ENCODE results near the gene TSPAN9. TPM values are rescaled to one million over a fixed set of nuclear protein-coding genes. Genes with fewer than 3 reads are reported as not detected.

TSPAN9 gene
- total RNA-seq, 2 donors from 2014 or later: 14.0 to 18.5 TPM

DNA sequence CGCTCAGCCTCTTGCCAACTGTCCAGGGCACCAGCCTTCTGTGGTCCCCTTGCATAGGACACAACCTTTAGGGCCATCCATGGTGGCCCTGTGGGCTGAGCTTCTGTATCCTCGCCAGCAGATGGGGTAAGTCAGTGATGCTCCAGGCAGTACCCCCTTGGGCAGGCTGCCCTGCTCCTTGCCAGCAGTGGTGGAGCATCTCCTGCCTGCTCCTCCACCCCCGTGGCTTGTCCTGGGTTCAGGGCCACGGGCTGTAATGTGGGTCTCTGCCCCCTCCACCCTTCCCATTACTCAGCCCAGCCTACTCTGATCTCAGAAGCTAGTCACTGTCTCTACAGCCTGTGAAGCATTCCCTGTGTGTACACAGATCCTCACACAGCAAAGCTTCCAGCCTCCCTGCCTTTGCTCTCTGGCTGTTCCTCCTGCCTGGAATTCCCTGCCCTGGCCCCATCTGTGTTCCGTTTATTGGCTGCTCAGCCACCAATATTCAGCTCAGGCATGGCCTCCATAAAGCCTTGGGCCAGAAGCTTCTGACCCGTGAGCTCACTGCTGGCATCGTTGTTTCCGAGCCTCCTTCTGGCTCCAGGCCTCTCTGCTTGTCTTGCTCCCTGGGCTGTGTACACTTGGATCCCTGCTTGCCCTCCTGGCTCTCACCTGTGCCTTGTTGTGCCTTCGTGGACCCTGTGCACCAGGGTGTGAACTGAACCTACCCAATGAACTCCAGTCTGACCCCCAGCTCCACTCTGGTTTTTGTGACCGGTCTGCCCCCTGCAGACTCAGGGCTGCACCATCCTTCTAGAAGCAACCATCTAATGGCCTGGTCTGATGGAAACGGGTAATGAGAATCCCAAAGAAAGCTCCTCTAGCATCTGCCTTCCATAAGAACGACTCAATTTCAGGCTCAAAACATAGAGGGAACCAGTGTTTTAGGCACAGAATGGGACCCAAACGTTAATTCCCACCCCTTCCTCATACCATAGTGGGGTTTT is 236.8 kb downstream of the TSPAN9 start:
- 75 to 76% methylated on average over 12 of the region's 13 CpGs for WGBS, 2 donors
- H3K9me3 ChIP-seq: no peaks in the 10 kb centered on the region
- ATAC-seq: no peak
- peaks cover 42% of the 10 kb centered on the region for H3K4me1 ChIP-seq
- TF ChIP-seq POLR2A (IDR thresholded peaks at IDR 0.05): no peak
- TF ChIP-seq, protein P1, sequence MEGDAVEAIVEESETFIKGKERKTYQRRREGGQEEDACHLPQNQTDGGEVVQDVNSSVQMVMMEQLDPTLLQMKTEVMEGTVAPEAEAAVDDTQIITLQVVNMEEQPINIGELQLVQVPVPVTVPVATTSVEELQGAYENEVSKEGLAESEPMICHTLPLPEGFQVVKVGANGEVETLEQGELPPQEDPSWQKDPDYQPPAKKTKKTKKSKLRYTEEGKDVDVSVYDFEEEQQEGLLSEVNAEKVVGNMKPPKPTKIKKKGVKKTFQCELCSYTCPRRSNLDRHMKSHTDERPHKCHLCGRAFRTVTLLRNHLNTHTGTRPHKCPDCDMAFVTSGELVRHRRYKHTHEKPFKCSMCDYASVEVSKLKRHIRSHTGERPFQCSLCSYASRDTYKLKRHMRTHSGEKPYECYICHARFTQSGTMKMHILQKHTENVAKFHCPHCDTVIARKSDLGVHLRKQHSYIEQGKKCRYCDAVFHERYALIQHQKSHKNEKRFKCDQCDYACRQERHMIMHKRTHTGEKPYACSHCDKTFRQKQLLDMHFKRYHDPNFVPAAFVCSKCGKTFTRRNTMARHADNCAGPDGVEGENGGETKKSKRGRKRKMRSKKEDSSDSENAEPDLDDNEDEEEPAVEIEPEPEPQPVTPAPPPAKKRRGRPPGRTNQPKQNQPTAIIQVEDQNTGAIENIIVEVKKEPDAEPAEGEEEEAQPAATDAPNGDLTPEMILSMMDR (IDR thresholded peaks at IDR 0.05): peak in 2 of 7 experiments; percentile 10 to 12
- DNase-seq: no peak
- no peak overlapping the region for H3K4me3 ChIP-seq
- H3K27ac ChIP-seq: no peak overlapping the region
- H3K27me3 ChIP-seq: no peaks in the 10 kb centered on the region
- intact Hi-C loops (cut with DNase I): no loop called here
- H3K36me3 ChIP-seq (replicated peaks in 1 of 2; ENCODE audit: insufficient read depth in 1 of 2, low read depth in 2 of 2): no peaks in the 10 kb centered on the region

DNA sequence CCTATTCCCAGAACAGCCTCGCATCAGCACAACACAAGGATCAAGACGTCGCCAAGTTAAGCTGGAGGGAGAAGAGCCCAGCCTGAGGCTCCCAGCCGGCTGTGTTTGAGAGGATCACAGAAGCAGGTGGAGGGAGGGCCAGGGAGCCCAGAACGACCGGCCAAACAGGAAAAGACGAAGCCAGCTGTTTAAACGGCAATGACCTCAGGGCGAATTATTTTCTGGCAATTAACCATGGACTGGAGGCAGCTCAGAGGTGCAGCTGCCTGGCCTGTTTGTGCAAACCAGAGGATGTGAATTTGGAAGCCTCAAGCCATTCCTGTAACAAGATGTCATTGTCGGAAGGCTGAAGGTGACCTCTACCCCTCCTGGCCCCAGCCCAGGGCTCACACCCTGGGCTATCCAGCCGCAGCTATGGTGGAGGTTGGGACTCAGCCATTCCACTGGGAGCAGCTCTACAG is 238.1 kb downstream of the TSPAN9 start:
- H3K27me3 ChIP-seq: no peaks in the 10 kb centered on the region
- TF ChIP-seq, protein P1 (IDR thresholded peaks at IDR 0.05): peak in 1 of 7 experiments; percentile 18
- TF ChIP-seq POLR2A (IDR thresholded peaks at IDR 0.05): no peak
- intact Hi-C loops (cut with DNase I): no loop called here
- no peak overlapping the region for H3K4me3 ChIP-seq
- H3K9me3 ChIP-seq: no peaks in the 10 kb centered on the region
- peaks cover 43% of the 10 kb centered on the region for H3K4me1 ChIP-seq
- ATAC-seq (peak; percentile 78), DNase-seq (peak; percentile 80 to 92 (median 91))
- 0 to 13% methylated on average over 5 to 11 of the region's 11 CpGs for WGBS, 2 donors
- H3K36me3 ChIP-seq (replicated peaks in 1 of 2; ENCODE audit: insufficient read depth in 1 of 2, low read depth in 2 of 2): no peaks in the 10 kb centered on the region
- H3K27ac ChIP-seq: peak overlapping the region; percentile 53 to 75 (median 62)

DNA sequence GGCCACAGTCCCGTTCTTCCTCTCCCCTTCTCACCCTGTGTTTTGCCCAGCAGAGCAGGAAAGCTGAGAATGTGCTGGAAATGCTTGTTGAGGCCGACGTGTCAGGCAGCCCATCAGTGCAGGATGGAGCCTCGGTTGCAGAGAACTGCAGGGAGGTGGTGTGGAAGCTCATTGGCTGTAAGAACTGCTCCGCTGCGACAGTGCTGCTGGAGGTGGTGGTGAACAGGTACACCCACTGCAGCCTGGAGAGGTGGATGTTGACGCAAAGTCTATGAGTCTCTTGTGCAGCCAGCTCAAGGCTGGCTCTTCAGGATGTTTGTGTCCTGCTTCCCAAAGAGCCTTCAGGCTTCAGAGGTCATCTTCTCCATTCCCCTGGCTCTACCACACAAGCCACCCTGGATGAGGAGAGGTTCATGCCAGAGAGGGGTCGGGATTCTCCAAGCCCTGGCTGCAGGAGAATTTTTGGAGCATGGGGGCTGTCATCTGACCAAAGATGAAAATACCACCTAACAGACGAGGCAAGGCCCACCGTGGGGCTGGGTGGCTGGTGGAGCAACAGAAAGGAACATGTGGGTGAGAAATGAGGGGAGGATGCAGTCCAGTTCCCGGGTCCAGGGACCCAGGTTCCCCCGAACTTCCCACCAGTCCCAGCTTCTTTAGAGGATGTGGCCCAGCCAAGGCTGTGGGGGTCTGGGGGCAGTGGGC is 239.7 kb downstream of the TSPAN9 start:
- H3K4me3 ChIP-seq: no peak overlapping the region
- intact Hi-C loops (cut with DNase I): no loop called here
- DNase-seq: no peak
- WGBS, 2 donors: 95 to 97% methylated on average over 11 to 12 of the region's 12 CpGs
- H3K27me3 ChIP-seq: no peaks in the 10 kb centered on the region
- peaks cover 43% of the 10 kb centered on the region for H3K4me1 ChIP-seq
- no peaks in the 10 kb centered on the region for H3K36me3 ChIP-seq (replicated peaks in 1 of 2; ENCODE audit: insufficient read depth in 1 of 2, low read depth in 2 of 2)
- H3K9me3 ChIP-seq: no peaks in the 10 kb centered on the region
- ATAC-seq: no peak
- TF ChIP-seq, protein P1 (IDR thresholded peaks at IDR 0.05): no peak
- H3K27ac ChIP-seq: no peak overlapping the region

DNA sequence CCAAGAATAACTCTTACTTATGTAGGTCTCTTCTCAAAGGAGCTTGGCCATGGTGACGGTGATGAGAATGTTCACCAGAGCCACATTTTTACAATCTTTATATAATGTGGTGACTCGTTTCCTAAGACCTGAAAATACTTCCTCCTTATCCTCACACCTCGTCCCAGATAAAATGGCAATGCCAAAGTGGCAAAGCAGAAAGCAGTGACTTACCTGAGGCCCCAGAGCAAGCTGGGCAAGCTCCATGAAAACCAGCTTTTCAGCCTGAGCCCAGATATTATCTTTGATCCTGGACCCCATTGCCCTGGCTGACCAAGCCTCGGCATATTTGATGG is 240.3 kb downstream of the TSPAN9 start:
- H3K4me1 ChIP-seq: peaks cover 46% of the 10 kb centered on the region
- TF ChIP-seq, protein P1 (IDR thresholded peaks at IDR 0.05): no peak
- no peak for TF ChIP-seq POLR2A (IDR thresholded peaks at IDR 0.05)
- no peak for DNase-seq

More for the DNA sequence above, 240.3 kb downstream of the TSPAN9 start:
- intact Hi-C loops (cut with DNase I): no loop called here
- Histone ChIP-seq H3K4me3 (no peak overlapping the region), H3K27me3 (no peaks in the 10 kb centered on the region), H3K27ac (no peak overlapping the region), H3K36me3 (replicated peaks in 1 of 2; ENCODE audit: insufficient read depth in 1 of 2, low read depth in 2 of 2) (no peaks in the 10 kb centered on the region), H3K9me3 (no peaks in the 10 kb centered on the region)
- ATAC-seq: no peak
- WGBS, 2 donors: 80 to 90% methylated on average over 3 to 4 of the region's 4 CpGs

All from body of pancreas (tissue), 4 donors.